B cell (primary cell): ENCODE data around the gene CES4A. TPM values are rescaled to one million over a fixed set of nuclear protein-coding genes. Genes with fewer than 3 reads are reported as not detected.
A peak's percentile ranks its signal among the peaks of the same experiment; 100 is the strongest.

Source experiments
- ATAC-seq: fragments of 200-7000 bp; cut with Tn5 transposase; one replicate; pipeline ENCODE4 v1.10.0; 2021; ENCODE audit warnings: low read depth, mild to moderate bottlenecking, moderate number of reproducible peaks, moderate library complexity
- CTCF ChIA-PET: fragments of 350-600 bp; sonication (Branson Sonifier 250); formaldehyde crosslinking; loops from one replicate; lab custom pipeline; 2021; ENCODE audit warnings: antibody characterized with exemption, inconsistent platforms; lab: Charles Lee
- POLR2A ChIA-PET: fragments of 350-600 bp; sonication (Branson Sonifier 250); formaldehyde crosslinking; loops from one replicate; lab custom pipeline; 2021; ENCODE audit warnings: antibody characterized with exemption; lab: Charles Lee
- DNase-seq: peaks from one replicate; pipeline ENCODE4 v3.0.0; 2013
- H2AFZ ChIP-seq: 2 replicates; pipeline ENCODE4 v1.6.1; 2012; ENCODE audit warnings: mild to moderate bottlenecking, low read depth, low read length; ENCODE audit not compliant: insufficient read depth, poor library complexity, severe bottlenecking
- H3K27ac ChIP-seq, 2 donors: 1 replicate in 1 of 2; 2 replicates in 1 of 2; pipeline ENCODE4 v1.5.1; 2012 to 2013; ENCODE audit warnings: low read length in 2 of 2, mild to moderate bottlenecking in 2 of 2, moderate library complexity in 1 of 2
- H3K27me3 ChIP-seq, 4 experiments: fragments of 200-600 bp in 1 of 4; sonication (generic) in 1 of 4; replicated peaks in 1 of 4; 1 replicate in 2 of 4; 2 replicates in 2 of 4; pipeline versions ENCODE4 v1.6.1 to v1.7.0; 2013 to 2016; ENCODE audit warnings: low read length in 3 of 4, mild to moderate bottlenecking in 2 of 4, mixed read lengths in 1 of 4, moderate library complexity in 1 of 4; ENCODE audit not compliant: insufficient read depth in 4 of 4, control insufficient read depth in 3 of 4; ENCODE audit errors: control extremely low read depth in 1 of 4
- H3K36me3 ChIP-seq, 2 experiments: replicated peaks in 1 of 2; 1 replicate in 1 of 2; 2 replicates in 1 of 2; pipeline versions ENCODE4 v1.6.1 to v1.7.1; 2013; ENCODE audit warnings: low read length in 1 of 2; ENCODE audit not compliant: insufficient read depth in 2 of 2, control insufficient read depth in 1 of 2; ENCODE audit errors: control extremely low read depth in 1 of 2, extremely low read depth in 1 of 2
- H3K4me1 ChIP-seq, 2 donors: fragments of 200-600 bp in 1 of 2; sonication (generic) in 1 of 2; 1 replicate in 1 of 2; 2 replicates in 1 of 2; pipeline versions ENCODE4 v1.5.1 to v1.6.1; 2013 to 2017; ENCODE audit warnings: low read length in 2 of 2; ENCODE audit not compliant: control insufficient read depth in 2 of 2, insufficient read depth in 2 of 2
- H3K4me2 ChIP-seq: replicated peaks from 2 replicates; pipeline ENCODE3; 2012; ENCODE audit warnings: mild to moderate bottlenecking, low read depth, low read length; ENCODE audit not compliant: poor library complexity, severe bottlenecking
- H3K4me3 ChIP-seq, 5 experiments: fragments of 200-600 bp in 1 of 5; sonication (generic) in 1 of 5; 1 replicate in 3 of 5; 2 replicates in 2 of 5; pipeline versions ENCODE4 v1.5.1 to v1.7.0; 2011 to 2016; ENCODE audit warnings: low read length in 4 of 5, mild to moderate bottlenecking in 4 of 5, low read depth in 2 of 5, control low read depth in 1 of 5, moderate library complexity in 1 of 5; ENCODE audit not compliant: insufficient read depth in 1 of 5; ENCODE audit errors: control extremely low read depth in 1 of 5, extremely low read depth in 1 of 5
- H3K79me2 ChIP-seq: fragments of 200-600 bp; sonication (generic); one replicate; pipeline ENCODE4 v1.6.0; 2016; ENCODE audit warnings: low read length; ENCODE audit not compliant: control insufficient read depth, insufficient read depth
- H3K9ac ChIP-seq: fragments of 200-600 bp; sonication (generic); 2 replicates; pipeline ENCODE4 v1.6.1; 2017; ENCODE audit warnings: mild to moderate bottlenecking, low read length, moderate library complexity
- H3K9me3 ChIP-seq, 3 donors: one replicate each; pipeline versions ENCODE4 v1.6.1 to v1.7.1; 2013; ENCODE audit warnings: low read length in 2 of 3; ENCODE audit not compliant: control insufficient read depth in 2 of 3, insufficient read depth in 1 of 3; ENCODE audit errors: control extremely low read depth in 1 of 3
- H4K20me1 ChIP-seq: 2 replicates; pipeline ENCODE4 v1.6.0; 2012; ENCODE audit warnings: mild to moderate bottlenecking, low read length; ENCODE audit not compliant: insufficient read depth, control insufficient read depth, poor library complexity, severe bottlenecking
- H3K27ac Mint-ChIP-seq: one replicate; pipeline ENCODE4 v1.8.0; 2021; ENCODE audit warnings: mixed read lengths
- H3K27me3 Mint-ChIP-seq: one replicate; pipeline ENCODE4 v1.8.0; 2021; ENCODE audit warnings: mixed read lengths
- H3K4me1 Mint-ChIP-seq: one replicate; pipeline ENCODE4 v1.8.0; 2021; ENCODE audit warnings: mixed read lengths
- H3K4me3 Mint-ChIP-seq: one replicate; pipeline ENCODE4 v1.8.0; 2021; ENCODE audit warnings: mixed read lengths
- H3K9me3 Mint-ChIP-seq: one replicate; pipeline ENCODE4 v1.8.0; 2022; ENCODE audit warnings: mixed read lengths; ENCODE audit not compliant: insufficient read depth
- CTCF ChIP-seq: fragments of 200-600 bp; IDR thresholded peaks from one replicate; pipeline ENCODE4 v1.8.0; 2022; ENCODE audit warnings: antibody characterized with exemption, mild to moderate bottlenecking
- EZH2 ChIP-seq: IDR thresholded peaks from 2 replicates; pipeline ENCODE4 v1.6.1; 2012; ENCODE audit warnings: borderline replicate concordance, low read depth, mild to moderate bottlenecking, moderate library complexity, low read length; ENCODE audit not compliant: insufficient read depth, poor library complexity, severe bottlenecking
- WGBS: methylation state at CpG from one replicate; pipeline ENCODE4 v1.1.5; 2013; ENCODE audit warnings: missing lambda C conversion rate; ENCODE audit not compliant: insufficient coverage; 5-methylcytosine and 5-hydroxymethylcytosine counted together
- intact Hi-C: fragments of 100-400 bp; cut with micrococcal nuclease; formaldehyde crosslinking; loops from one replicate; pipeline ENCODE4 v1.10.0; 2022
- polyA plus RNA-seq: library from polyadenylated mRNA; depleted of rRNA; stranded (reverse); fragments of >200 nt; gene quantifications from 2 replicates; pipeline ENCODE4 v1.2.3, GENCODE V29; 2012
- total RNA-seq, 2 donors: library from RNA; stranded (reverse); fragments of 120-200 nt in 1 of 2; gene quantifications; 1 replicate in 1 of 2; 2 replicates in 1 of 2; pipeline versions ENCODE4 v1.2.3 to v1.2.4, GENCODE V29; 2013 to 2022

The CES4A gene
- total and polyA plus RNA-seq, 2 donors (not counting 1 experiment from before 2014, with no cell fraction given) = 8.4 to 17.3 TPM

- H2AFZ ChIP-seq = no peak overlapping the region
- H3K9me3 ChIP-seq = peaks cover 0 to 3% (median 0%) of the 10 kb centered on the region in 3 donors
- WGBS = 80% methylated on average over 6 of the region's 7 CpGs
- ChIA-PET POLR2A (no interaction called here), CTCF (interaction anchor here (0.6 to 1.7 kb wide), 7 partner anchors 12 to 226 kb away, joined by 3 to 7 read pairs (median 3); partner anchors contain the start of gene B3GNT9)
- intact Hi-C loops = no loop called here
- no peak overlapping the region for H3K27ac Mint-ChIP-seq
- H3K27me3 ChIP-seq = no peaks in the 10 kb centered on the region
- peaks cover 14% of the 10 kb centered on the region for H3K4me1 Mint-ChIP-seq
- no peak for DNase-seq
- no peak overlapping the region for H3K4me3 Mint-ChIP-seq
- no peak overlapping the region for H3K4me3 ChIP-seq
- H3K36me3 ChIP-seq = no peaks in the 10 kb centered on the region
- peaks cover 20% of the 10 kb centered on the region for H3K27me3 Mint-ChIP-seq
- H3K79me2 ChIP-seq = no peaks in the 10 kb centered on the region
- no peak for ATAC-seq
- no peak overlapping the region for H3K27ac ChIP-seq
- H3K9me3 Mint-ChIP-seq = no peaks in the 10 kb centered on the region
- no peak overlapping the region for H3K9ac ChIP-seq
- H4K20me1 ChIP-seq = no peaks in the 10 kb centered on the region
- H3K4me2 ChIP-seq = no peak overlapping the region
- no peak for TF ChIP-seq EZH2
- peak; percentile 19 for TF ChIP-seq CTCF
- peaks cover 7 to 14% of the 10 kb centered on the region in 2 donors for H3K4me1 ChIP-seq
Observed at GRCh38 chr16:66958857-66959703, 29.3 kb upstream of the CES4A start.

DNA sequence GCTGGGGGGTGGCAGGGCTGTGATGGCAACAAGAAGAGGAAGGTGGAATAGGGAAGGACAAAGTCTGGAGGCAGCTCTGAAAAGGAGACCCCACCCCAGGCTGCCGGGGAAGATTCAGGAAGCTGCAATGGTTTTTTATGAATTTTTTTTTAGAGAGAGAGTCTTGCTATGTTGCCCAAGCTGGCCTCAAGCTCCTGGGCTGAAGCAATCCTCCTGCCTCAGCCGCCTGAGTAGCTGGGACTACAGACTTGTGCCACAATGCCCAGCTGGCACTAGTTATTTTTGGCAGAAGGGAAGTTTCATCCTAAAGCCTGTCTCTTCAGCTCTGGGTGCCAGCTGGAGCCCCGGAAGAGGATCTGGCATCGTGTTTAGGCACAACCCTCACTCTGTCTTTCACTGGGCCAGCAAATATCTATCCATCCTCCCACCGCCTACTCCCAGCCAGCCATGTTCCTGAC is 28.7 kb upstream of the CES4A start:
- POLR2A ChIA-PET = no interaction called here
- no peak overlapping the region for H3K4me2 ChIP-seq
- intact Hi-C loops = no loop called here
- Mint-ChIP-seq H3K27ac (no peak overlapping the region), H3K4me1 (peaks cover 14% of the 10 kb centered on the region), H3K4me3 (no peak overlapping the region), H3K27me3 (peaks cover 18% of the 10 kb centered on the region), H3K9me3 (no peaks in the 10 kb centered on the region)
- CTCF ChIA-PET = interaction anchor here (0.8 to 1.7 kb wide), 4 partner anchors 13 to 196 kb away, joined by 3 to 7 read pairs (median 4); partner anchors contain the start of gene B3GNT9
- H3K4me1 ChIP-seq = peaks cover 7 to 14% of the 10 kb centered on the region in 2 donors
- TF ChIP-seq EZH2 = no peak
- TF ChIP-seq CTCF = no peak
- WGBS = 78% methylated on average over 5 of the region's 5 CpGs
- H3K27me3 ChIP-seq = no peaks in the 10 kb centered on the region
- no peaks in the 10 kb centered on the region for H3K36me3 ChIP-seq
- no peaks in the 10 kb centered on the region for H4K20me1 ChIP-seq
- H3K9ac ChIP-seq = no peak overlapping the region
- no peak overlapping the region for H2AFZ ChIP-seq
- H3K27ac ChIP-seq = no peak overlapping the region
- DNase-seq (no peak), ATAC-seq (no peak)
- peaks cover 0 to 3% (median 0%) of the 10 kb centered on the region in 3 donors for H3K9me3 ChIP-seq
- no peaks in the 10 kb centered on the region for H3K79me2 ChIP-seq
- H3K4me3 ChIP-seq = no peak overlapping the region
